Astrocyte (in vitro differentiated cells and primary cell): ENCODE measurements around the gene DNAAF5.

Experiments
- EZH2 ChIP-seq: IDR thresholded peaks from 2 replicates; pipeline ENCODE4 v1.6.1; 2012; ENCODE audit warnings: mild to moderate bottlenecking, low read length, inconsistent platforms; ENCODE audit not compliant: insufficient read depth
- TF ChIP-seq, protein P1 (sequence below): IDR thresholded peaks from 2 replicates; pipeline ENCODE4 v1.5.1; 2011; ENCODE audit warnings: low read depth, mild to moderate bottlenecking, inconsistent platforms, low read length, moderate library complexity; ENCODE audit not compliant: insufficient read depth

DNA sequence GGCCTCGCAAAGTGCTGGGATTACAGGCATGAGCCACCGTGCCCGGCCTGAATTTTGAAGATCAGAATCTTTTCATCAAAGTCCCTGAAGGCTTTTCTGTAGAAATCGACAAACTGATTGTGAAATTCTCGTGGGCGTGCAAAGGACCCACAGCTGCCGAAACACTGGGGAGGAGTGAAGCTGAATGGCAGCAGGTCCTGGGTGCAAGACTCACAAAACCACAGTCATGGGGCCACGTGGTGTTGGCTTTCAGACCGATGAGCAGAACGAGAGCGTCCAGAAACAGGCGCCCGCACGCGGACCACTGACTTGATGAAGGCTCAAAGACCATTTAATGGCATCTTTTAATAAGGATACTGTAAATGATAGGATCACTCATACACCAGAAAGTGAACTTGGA is 25.3 kb downstream of the DNAAF5 start:
- TF ChIP-seq, protein P1, sequence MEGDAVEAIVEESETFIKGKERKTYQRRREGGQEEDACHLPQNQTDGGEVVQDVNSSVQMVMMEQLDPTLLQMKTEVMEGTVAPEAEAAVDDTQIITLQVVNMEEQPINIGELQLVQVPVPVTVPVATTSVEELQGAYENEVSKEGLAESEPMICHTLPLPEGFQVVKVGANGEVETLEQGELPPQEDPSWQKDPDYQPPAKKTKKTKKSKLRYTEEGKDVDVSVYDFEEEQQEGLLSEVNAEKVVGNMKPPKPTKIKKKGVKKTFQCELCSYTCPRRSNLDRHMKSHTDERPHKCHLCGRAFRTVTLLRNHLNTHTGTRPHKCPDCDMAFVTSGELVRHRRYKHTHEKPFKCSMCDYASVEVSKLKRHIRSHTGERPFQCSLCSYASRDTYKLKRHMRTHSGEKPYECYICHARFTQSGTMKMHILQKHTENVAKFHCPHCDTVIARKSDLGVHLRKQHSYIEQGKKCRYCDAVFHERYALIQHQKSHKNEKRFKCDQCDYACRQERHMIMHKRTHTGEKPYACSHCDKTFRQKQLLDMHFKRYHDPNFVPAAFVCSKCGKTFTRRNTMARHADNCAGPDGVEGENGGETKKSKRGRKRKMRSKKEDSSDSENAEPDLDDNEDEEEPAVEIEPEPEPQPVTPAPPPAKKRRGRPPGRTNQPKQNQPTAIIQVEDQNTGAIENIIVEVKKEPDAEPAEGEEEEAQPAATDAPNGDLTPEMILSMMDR = no peak
- no peak for TF ChIP-seq EZH2
